HG03521 (cell line): Measurements from ENCODE around the gene TMEM175.

Source experiments
- ATAC-seq: cut with Tn5 transposase; IDR thresholded peaks from one replicate; pipeline ENCODE4 v1.9.1; 2021; ENCODE audit warnings: mild to moderate bottlenecking, moderate library complexity; ENCODE audit not compliant: unreplicated experiment

TMEM175 gene

GRCh38 chr4:931960-932712, at the start of gene TMEM175, which contains the start of gene GAK:
Gene TMEM175 (plus strand): TSS chr4:932460. CDS start chr4:947740, 15,280 bp downstream.
Gene GAK (minus strand): TSS chr4:932316. CDS start chr4:932187, 129 bp downstream.
- peak; percentile 89 for ATAC-seq

- ATAC-seq, result no peak
These were observed 49.6 kb upstream of the TMEM175 start for GRCh38 chr4:882646-883045.

- no peak for ATAC-seq
These were observed 48.7 kb upstream of the TMEM175 start for GRCh38 chr4:883377-884095.

GRCh38 chr4:884259-884658, 48.0 kb upstream of the TMEM175 start:
- ATAC-seq, result no peak

GRCh38 chr4:884896-885295, 47.4 kb upstream of the TMEM175 start:
- ATAC-seq, result no peak

- no peak for ATAC-seq
These were observed 46.9 kb upstream of the TMEM175 start for GRCh38 chr4:885353-885752.

- ATAC-seq, result no peak
These were observed 46.0 kb upstream of the TMEM175 start for GRCh38 chr4:886244-886643.

- ATAC-seq, result no peak
These were observed 45.1 kb upstream of the TMEM175 start for GRCh38 chr4:887034-887763.

- ATAC-seq, result no peak
These were observed 44.2 kb upstream of the TMEM175 start for GRCh38 chr4:888029-888428.

- no peak for ATAC-seq
These were observed 42.7 kb upstream of the TMEM175 start for GRCh38 chr4:889516-889915.

GRCh38 chr4:890036-890695, 42.1 kb upstream of the TMEM175 start:
- ATAC-seq, result no peak

- ATAC-seq, result no peak
These were observed 40.5 kb upstream of the TMEM175 start for GRCh38 chr4:891747-892146.

GRCh38 chr4:892780-893179, 39.5 kb upstream of the TMEM175 start:
- no peak for ATAC-seq

- no peak for ATAC-seq
These were observed 38.8 kb upstream of the TMEM175 start for GRCh38 chr4:893276-893994.

- no peak for ATAC-seq
These were observed 38.1 kb upstream of the TMEM175 start for GRCh38 chr4:893995-894705.

GRCh38 chr4:895596-895995, 36.7 kb upstream of the TMEM175 start:
- ATAC-seq, result no peak

GRCh38 chr4:896216-896615, 36.0 kb upstream of the TMEM175 start:
- no peak for ATAC-seq

- no peak for ATAC-seq
These were observed 35.6 kb upstream of the TMEM175 start for GRCh38 chr4:896630-897029.

GRCh38 chr4:898123-898522, 34.1 kb upstream of the TMEM175 start:
- ATAC-seq, result no peak
